GM12874 (cell line): ENCODE measurements around the gene TPD52L2.

Experiments
- TF ChIP-seq, protein P1 (sequence below): IDR thresholded peaks from 2 replicates; pipeline ENCODE4 v1.5.1; 2011; ENCODE audit warnings: low read depth, mild to moderate bottlenecking, control low read depth, low read length, moderate library complexity; ENCODE audit not compliant: insufficient read depth

Gene TPD52L2

GRCh38 chr20:63919130-63919529 lies 54.1 kb downstream of the TPD52L2 start:
- TF ChIP-seq, protein P1, sequence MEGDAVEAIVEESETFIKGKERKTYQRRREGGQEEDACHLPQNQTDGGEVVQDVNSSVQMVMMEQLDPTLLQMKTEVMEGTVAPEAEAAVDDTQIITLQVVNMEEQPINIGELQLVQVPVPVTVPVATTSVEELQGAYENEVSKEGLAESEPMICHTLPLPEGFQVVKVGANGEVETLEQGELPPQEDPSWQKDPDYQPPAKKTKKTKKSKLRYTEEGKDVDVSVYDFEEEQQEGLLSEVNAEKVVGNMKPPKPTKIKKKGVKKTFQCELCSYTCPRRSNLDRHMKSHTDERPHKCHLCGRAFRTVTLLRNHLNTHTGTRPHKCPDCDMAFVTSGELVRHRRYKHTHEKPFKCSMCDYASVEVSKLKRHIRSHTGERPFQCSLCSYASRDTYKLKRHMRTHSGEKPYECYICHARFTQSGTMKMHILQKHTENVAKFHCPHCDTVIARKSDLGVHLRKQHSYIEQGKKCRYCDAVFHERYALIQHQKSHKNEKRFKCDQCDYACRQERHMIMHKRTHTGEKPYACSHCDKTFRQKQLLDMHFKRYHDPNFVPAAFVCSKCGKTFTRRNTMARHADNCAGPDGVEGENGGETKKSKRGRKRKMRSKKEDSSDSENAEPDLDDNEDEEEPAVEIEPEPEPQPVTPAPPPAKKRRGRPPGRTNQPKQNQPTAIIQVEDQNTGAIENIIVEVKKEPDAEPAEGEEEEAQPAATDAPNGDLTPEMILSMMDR, result no peak

GRCh38 chr20:63920226-63920625 lies 55.2 kb downstream of the TPD52L2 start:
- TF ChIP-seq, protein P1, result no peak

GRCh38 chr20:63923651-63924050 lies 58.6 kb downstream of the TPD52L2 start:
- TF ChIP-seq, protein P1, result no peak

DNA sequence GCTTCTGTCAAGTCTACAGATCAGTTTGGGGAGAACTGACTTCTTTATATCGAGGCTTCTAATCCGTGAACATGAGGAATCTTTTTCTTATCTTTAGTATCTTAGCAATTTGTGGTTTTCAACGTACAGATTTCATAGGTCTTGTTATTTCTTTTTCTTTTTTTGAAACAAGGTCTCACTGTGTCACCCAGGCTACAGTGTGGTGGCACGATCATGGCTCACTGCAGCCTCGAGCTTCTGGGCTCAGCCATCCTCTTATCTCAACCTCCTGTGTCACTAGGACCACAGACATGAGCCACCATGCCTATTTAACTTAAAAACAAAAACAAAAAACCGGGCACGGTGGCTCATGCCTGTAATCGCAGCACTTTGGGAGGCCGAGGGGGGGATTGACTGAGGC lies 59.2 kb downstream of the TPD52L2 start:
- TF ChIP-seq, protein P1, result no peak

GRCh38 chr20:63926298-63926697 lies 61.2 kb downstream of the TPD52L2 start:
- TF ChIP-seq, protein P1, result no peak

DNA sequence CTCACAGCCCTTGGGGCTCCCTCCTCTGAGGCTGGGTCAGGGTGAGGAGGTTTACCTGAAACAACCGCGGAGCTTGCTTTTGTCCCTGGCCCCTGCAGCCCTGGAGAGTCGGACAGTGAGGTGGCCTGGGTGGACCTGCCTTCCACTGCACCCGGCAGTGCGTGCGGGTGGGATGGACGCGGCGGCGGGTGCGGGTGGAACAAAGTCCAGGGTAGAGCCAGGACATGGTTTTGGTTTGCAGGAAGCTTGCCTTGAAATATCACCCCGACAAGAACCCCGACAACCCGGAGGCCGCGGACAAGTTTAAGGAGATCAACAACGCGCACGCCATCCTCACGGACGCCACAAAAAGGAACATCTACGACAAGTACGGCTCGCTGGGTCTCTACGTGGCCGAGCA lies 64.0 kb downstream of the TPD52L2 start:
- TF ChIP-seq, protein P1, result no peak

DNA sequence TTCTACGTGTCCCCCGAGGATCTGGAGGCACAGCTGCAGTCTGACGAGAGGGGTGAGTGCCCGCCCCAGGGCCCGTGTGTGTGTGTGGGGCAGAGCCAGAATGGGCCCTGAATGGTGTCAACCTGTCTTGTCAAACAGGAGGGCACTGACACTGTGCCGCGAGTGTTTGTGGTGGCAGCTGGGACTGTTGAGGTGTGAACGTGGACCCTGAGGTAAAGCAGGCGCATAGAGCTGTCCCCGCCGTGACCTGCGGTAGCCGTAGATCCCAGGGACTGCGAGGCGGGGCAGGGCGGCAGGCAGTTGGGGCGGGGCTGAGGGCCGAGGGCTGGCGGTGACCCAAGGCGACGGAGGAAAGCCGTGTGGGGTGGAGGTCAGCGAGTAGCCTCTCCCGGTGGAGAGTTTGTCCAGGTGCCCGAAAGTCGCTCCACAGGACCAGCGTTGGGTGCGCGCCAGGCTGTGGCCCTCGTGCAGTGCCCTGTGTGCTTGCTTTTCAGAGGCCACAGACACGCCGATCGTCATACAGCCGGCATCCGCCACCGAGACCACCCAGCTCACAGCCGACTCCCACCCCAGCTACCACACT lies 66.0 kb downstream of the TPD52L2 start:
- TF ChIP-seq, protein P1, result no peak
